ENCODE data around the gene SLC28A1.
"Not testable (repeated sequence)": the region's sequence is repeated elsewhere in the genome, so short reads cannot be mapped to it uniquely, and the experiment has no call there.

The SLC28A1 gene

DNA sequence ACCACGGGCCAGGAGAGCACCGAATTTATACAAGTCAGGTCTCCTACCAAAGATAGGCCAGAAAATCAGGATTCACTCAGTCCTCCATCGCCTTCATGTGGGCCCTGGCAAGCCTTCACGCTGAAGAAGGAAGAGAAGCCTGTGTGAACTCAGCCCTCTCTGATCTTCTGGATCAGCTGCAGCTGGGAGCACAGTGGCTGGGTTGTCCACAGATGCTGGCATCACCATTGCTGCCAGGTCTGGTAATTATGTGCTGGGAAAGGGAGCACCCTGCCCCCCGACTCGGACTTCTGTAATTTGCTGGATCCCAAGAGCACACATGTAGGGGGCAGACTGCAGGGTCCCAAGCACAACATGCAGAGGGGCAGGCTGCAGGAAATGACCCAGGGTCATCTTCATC lies 84.8 kb downstream of the SLC28A1 start:
- no peak for DNase-seq (ENCODE audit: low read depth in 3 of 3)

GRCh38 chr15:84970843-84971242 lies 86.4 kb downstream of the SLC28A1 start:
- no peak for DNase-seq (ENCODE audit: low read depth in 3 of 3)

DNA sequence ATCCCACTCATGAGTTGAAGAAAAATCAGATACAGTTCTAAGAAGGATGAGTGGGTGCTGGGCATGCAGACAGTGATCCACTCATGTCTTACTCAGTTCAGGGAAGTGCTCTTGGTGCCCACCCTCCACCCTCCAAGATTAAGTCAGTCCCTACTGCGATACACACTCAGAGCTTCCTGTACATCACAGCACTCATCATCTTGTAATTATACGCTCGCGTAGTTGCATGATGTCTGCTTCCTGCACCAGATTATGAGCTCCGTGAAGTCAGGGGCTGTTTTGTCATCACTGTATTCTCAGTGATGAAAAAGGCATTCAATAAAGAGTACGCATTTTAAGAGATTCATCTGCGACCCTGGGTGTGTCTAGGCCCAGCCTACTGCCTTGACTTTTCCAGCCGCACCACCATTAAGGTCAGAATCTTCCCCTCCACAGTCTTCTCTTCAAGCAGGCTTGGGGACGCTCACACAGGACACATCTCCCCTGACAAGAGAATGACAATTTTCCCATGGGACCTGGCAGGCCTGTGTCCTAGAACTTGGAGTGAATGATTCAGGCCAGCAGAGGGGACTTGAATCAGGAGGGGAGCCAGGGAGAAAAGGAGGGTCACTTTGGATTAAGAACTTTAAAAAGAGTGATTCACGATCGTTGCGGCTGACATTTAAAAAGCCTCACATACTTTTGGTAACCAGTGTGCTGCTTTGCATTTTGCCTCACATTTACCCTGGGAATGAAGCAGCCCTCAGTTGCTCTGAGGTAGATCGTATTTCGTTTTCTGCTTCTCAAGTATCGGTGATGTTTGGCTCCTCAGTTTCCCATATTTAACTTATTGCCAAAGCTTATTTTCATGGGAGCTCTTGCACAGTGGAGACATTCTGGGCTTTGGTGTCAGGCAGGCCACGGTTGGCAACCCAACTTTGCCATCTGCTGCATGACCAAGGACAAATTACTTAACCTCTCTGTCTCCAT lies 89.3 kb downstream of the SLC28A1 start:
- DNase-seq (ENCODE audit: low read depth in 3 of 3) = no peak

DNA sequence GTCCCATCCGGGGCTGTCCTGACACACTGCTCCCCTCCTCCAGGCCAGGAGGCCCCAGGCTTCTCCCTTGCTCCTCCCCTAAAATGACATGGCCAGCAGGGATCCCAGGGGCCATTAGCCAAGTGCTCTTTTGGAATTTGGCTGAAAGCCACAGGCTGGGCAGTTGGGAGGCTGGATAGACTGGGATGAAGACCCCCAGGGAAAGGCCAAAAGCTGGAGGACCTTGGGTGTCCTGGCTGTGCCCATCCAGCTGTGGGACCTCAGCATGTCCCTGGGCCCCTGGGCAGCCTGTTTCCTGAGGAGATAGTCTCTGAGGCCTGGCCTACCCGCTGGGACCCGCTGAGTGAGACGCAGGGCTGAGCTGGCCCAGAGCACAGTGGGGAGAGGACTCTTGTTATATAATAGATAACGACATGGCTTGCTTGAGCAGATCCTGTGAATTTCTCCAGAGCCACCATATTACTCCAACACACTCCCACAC lies 91.4 kb downstream of the SLC28A1 start:
- no peak for DNase-seq (ENCODE audit: low read depth in 3 of 3)

GRCh38 chr15:84976746-84977345 lies 92.4 kb downstream of the SLC28A1 start:
- DNase-seq (ENCODE audit: low read depth in 3 of 3) = no peak

GRCh38 chr15:84979651-84980050 lies 95.2 kb downstream of the SLC28A1 start:
- DNase-seq (ENCODE audit: low read depth in 3 of 3) = no peak

DNA sequence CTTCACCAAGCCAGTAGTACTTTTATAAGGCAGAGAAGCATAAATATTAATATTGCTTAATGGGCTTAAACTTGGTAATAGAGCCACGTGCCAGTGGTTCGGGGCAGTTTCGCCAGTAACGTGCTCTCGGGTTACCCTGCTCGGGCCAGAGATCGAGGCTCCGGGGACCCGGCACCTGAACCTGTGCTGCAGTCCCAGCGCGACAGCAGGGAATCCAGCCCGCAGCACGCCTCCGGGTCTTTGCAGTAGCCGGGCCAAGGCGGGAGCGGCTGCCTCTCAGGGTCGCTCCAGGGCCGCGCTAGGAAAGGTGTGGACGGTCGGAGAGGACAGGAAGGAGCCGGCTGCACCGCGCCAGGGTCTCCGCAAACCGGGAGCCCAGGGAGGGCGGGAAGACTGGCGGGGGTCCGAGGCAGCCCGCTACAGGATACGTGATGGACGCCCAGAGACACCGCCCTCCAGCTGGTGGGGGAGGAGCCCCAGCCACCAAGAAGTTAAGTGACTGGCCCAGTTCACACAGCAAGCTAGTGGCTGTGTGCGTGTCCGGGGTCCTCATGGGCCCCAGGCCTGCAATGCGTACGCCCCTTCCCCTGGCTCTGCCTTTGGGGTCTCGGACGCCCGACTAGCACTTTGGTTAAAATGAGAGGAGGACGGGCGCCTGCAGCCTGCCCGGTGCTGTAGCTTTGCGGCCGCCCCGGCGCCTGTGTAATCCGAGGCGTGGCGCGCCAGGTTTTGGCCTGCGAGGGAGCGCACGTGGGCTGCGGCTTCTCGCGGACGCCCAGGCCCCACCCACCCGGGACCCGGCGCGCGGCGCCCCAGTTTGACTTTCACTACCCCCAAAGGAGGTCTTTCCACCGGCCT lies 96.0 kb downstream of the SLC28A1 start:
- DNase-seq (ENCODE audit: low read depth in 3 of 3) = peak; percentile 74 to 80 (median 77)

DNA sequence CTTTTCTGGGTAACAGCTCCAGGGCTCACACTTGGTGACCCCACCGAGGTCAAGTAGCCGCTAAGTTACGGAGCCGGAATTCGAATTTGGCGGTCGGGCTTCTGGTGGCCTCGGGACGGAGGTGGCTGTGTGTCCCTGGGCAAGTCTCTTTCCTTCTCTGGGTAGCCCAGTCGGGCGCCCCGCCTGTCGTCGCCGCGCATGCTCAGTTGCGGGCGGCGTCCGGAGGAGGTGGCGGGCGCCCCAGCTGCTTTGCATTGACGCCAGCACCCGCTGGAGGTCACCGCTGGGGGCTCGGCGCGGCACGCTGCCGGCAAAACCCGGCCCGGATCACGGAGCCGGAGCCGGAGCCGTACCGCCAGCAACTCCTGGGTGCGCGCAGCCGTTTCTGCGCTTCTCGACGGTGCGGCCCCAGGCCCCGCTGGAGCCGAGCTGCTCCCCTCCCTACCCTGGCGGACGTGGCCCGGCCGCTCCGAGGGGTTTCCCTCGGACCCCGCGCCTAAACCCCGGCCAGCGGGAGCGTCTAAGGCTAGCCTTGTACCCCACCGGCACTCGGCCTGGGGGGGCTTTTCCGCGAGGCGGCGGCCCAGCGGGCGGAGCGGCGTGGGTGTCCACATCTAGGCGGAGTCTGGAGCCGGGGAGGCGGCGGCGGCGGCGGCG lies 96.7 kb downstream of the SLC28A1 start:
- DNase-seq (ENCODE audit: low read depth in 3 of 3) = peak; percentile 90 to 93 (median 93)

GRCh38 chr15:84981711-84982300 lies 97.3 kb downstream of the SLC28A1 start, which contains the start of gene PDE8A:
TSS of gene PDE8A (plus strand) at chr15:84981856. CDS start at chr15:84982163, 307 bp downstream.
- peak in 2 of 3 experiments; percentile 22 to 26 for DNase-seq (ENCODE audit: low read depth in 3 of 3)

GRCh38 chr15:84982301-84982920 lies 97.9 kb downstream of the SLC28A1 start:
- peak in 2 of 3 experiments; percentile 13 to 15 for DNase-seq (ENCODE audit: low read depth in 3 of 3)

DNA sequence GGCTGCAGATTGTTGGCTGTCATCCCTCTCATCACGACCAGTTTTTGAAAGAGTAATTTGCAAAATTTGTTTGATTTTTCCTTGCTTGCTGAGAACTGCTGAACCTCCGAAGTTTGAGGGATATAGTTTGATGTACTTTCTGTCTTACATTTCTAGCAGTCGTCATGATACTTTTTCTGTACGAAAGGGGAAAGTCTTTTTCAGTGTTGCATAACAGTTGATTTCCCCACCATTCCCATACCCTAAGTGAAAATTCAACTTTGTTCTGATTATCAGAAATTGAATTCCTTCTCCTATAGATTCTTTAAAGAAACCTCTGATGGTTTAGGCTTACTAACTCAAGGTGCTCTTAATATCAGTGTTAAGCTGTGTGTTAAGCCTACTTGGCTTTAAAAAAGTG lies 98.8 kb downstream of the SLC28A1 start:
- DNase-seq (ENCODE audit: low read depth in 3 of 3) = no peak

- no peak for DNase-seq (ENCODE audit: low read depth in 3 of 3)
These were observed 99.2 kb downstream of the SLC28A1 start for GRCh38 chr15:84983711-84984110.

DNA sequence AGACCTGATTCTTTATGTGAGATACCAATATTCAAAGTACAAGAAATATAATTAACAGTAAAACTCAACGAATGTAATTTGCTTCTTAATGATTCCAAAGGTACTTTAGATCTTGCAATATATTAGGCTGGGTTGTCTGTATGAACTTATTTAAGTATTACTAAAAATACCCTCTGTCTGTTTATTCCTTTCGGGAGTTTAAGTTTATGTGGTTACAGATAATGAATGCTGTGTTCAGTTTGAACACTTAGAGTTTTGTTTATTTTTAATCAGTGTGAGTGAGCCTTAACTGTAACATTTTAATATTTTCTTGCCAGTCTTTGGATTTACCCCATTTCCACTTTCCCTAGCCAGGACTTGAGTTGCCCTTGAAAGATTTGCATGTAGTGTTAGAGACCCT lies 100.7 kb downstream of the SLC28A1 start:
- DNase-seq (ENCODE audit: low read depth in 3 of 3) = no peak

GRCh38 chr15:84987351-84987750 lies 102.9 kb downstream of the SLC28A1 start:
- not testable (repeated sequence) for DNase-seq (ENCODE audit: low read depth in 3 of 3)

- no peak for DNase-seq (ENCODE audit: low read depth in 3 of 3)
These were observed 103.6 kb downstream of the SLC28A1 start for GRCh38 chr15:84987949-84988624.

DNA sequence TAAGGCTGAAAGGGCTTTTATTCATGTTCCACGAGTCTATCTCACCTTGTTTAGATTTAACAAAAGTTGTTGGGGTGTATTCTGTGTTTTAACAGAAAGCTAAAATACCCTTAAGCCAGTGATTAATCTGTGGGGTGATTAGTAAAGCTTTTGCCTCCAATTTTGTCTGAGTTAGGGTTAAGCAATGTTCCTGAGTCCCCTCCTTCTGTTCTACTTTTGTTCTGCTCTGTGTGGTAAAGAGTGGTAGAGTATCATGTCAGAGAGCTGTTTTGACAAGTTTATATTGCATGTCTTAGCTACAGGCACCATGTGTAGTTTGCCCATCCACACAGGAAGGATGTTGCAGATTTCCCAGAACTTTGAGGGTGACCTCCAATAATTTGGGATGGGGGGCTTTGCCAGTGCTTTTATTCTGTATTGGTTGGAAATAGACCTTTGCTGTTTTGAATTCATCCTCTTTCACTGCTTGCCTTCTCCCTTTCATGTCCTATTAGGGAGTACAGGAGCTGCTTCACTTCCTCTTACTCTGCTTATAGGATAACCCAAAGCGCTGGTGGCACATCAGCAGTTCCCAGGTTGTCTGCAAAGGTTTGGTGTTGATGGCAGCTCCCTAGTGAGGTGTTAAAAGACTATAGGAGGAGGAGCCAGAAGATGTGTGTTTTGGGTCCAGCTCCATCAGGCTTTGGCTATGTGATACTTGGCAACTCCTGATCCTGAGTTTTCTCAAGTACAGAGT lies 104.6 kb downstream of the SLC28A1 start:
- DNase-seq (ENCODE audit: low read depth in 3 of 3) = no peak

GRCh38 chr15:84990507-84990906 lies 106.0 kb downstream of the SLC28A1 start:
- no peak for DNase-seq (ENCODE audit: low read depth in 3 of 3)

DNA sequence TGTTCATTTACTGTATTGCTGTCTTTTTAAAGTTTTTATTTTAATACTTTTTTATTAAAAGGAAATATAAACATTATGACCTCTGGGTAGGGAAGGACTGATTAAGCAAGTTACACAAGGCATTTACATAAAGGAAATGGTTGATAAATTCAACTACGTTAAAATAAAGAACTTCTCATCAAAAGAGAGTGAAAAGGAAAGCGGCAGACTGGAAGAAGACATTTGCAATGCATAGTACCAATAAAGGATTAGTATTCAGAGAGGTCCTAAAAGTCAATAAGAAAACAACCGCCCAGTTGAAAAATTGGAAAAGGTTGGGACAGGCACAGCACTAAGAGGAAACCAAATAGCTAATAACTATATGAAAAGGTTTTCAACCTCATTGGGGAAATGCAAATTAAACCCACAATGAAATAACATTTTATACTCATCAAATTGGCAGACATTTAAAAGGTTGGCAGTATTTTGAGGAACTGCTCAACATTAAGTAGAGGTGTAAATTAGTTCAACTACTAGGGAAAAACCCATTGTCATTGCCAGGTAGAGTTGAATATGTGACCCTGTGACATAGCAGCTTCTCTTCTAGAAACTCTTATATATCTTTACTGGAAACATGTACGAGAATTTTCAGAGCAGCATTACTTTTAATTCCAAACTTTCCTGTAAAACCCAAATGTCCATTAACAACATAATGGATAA lies 106.7 kb downstream of the SLC28A1 start:
- DNase-seq (ENCODE audit: low read depth in 3 of 3) = no peak

All from stimulated activated CD4-positive, alpha-beta T cell treated with anti-CD3 and anti-CD28 coated beads, TNF-alpha, amount 100 ng/mL, for 4 hours (primary cell).